Gastroesophageal sphincter (tissue), 3 donors: ENCODE results near the gene CATSPERE.

ENCODE experiments used
- EP300 ChIP-seq: sonication (generic); formaldehyde crosslinking; IDR thresholded peaks from one replicate; pipeline ENCODE4 v1.6.1; 2017; ENCODE audit warnings: antibody characterized with exemption, mild to moderate bottlenecking
- POLR2A ChIP-seq, 2 donors: fragments of 450-650 bp; IDR thresholded peaks; one replicate each; pipeline ENCODE4 v1.6.1; 2017; ENCODE audit warnings: antibody characterized with exemption in 2 of 2, mild to moderate bottlenecking in 2 of 2, moderate library complexity in 1 of 2
- POLR2AphosphoS5 ChIP-seq: sonication (generic); formaldehyde crosslinking; IDR thresholded peaks from one replicate; pipeline ENCODE4 v1.6.1; 2017; ENCODE audit warnings: antibody characterized with exemption
- TF ChIP-seq, protein P1 (sequence below), 4 experiments: fragments of 200-600 bp in 2 of 4; fragments of 450-650 bp in 2 of 4; sonication (generic) in 1 of 4; IDR thresholded peaks; one replicate each; pipeline ENCODE4 v1.5.1; 2017 to 2019; ENCODE audit warnings: antibody characterized with exemption in 4 of 4, mild to moderate bottlenecking in 2 of 4, moderate library complexity in 2 of 4

GRCh38 chr1:244628789-244629188, 167.7 kb downstream of the CATSPERE start:
- TF ChIP-seq, protein P1, sequence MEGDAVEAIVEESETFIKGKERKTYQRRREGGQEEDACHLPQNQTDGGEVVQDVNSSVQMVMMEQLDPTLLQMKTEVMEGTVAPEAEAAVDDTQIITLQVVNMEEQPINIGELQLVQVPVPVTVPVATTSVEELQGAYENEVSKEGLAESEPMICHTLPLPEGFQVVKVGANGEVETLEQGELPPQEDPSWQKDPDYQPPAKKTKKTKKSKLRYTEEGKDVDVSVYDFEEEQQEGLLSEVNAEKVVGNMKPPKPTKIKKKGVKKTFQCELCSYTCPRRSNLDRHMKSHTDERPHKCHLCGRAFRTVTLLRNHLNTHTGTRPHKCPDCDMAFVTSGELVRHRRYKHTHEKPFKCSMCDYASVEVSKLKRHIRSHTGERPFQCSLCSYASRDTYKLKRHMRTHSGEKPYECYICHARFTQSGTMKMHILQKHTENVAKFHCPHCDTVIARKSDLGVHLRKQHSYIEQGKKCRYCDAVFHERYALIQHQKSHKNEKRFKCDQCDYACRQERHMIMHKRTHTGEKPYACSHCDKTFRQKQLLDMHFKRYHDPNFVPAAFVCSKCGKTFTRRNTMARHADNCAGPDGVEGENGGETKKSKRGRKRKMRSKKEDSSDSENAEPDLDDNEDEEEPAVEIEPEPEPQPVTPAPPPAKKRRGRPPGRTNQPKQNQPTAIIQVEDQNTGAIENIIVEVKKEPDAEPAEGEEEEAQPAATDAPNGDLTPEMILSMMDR (IDR thresholded peaks at IDR 0.05): no peak
- TF ChIP-seq EP300: no peak
- TF ChIP-seq POLR2AphosphoS5: no peak
- no peak for TF ChIP-seq POLR2A (IDR thresholded peaks at IDR 0.05)
